ENCODE data around the gene SFRP5.

The SFRP5 gene

DNA sequence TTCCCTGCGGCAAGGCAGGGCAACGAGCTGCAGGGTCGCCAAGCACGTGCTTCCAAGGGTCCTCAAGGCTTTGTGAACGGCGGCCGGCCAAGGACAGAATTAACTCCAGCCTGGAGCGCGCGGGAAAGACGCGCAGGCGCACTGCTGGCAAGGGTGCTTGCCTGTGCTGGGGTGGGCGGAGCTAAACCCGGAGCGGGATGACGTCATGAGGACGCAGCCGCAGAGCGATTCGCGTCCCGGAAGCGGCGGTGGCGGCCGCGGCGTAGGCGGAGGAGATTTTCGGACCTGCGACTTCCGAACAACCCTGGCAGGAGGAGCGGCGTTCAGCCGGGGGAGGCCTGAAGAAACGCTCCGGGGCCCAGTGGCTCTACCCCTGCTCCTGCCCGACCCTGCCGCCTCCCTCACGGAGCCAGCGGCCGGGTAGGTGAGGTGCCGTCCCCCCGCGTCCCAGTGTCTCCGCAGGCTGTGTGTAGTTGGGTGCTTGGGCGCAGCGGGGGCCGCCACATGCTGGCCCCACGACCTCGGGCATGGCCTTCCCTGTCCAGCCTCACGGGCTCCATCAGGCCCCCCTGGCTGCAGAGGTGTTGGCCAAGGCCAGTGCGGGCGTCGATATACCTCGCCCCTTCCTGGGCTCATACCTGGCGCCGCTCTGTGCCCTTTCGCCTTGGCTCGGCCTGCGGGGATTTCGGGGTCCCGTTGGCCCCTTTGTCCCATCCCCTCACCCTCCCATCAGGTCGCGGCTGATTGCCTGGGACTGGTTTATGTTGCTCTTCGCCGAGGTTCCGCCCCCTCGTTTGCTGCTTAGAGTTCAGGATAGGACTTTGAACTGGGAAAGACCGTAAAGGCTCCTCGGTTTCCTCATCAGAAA lies 34.7 kb downstream of the SFRP5 start, which contains the start of gene ZFYVE27:
Gene ZFYVE27 (plus strand): TSS at position 227 of the 868 bp plus-strand sequence. CDS start 1,350 bp downstream, outside the sequence.
- peak; percentile 73 for DNase-seq (ENCODE audit: low read depth)

- no peak for DNase-seq (ENCODE audit: low read depth)
Observed at GRCh38 chr10:97736403-97736901, 35.3 kb downstream of the SFRP5 start.

GRCh38 chr10:97734021-97734420 lies 37.8 kb downstream of the SFRP5 start:
- DNase-seq (ENCODE audit: low read depth): no peak

- DNase-seq (ENCODE audit: low read depth): no peak
Observed at GRCh38 chr10:97733256-97733655, 38.5 kb downstream of the SFRP5 start.

- no peak for DNase-seq (ENCODE audit: low read depth)
Observed at GRCh38 chr10:97732052-97732359, 39.8 kb downstream of the SFRP5 start.

- DNase-seq (ENCODE audit: low read depth): peak; percentile 41
Observed at GRCh38 chr10:97731346-97732051, 40.3 kb downstream of the SFRP5 start.

DNA sequence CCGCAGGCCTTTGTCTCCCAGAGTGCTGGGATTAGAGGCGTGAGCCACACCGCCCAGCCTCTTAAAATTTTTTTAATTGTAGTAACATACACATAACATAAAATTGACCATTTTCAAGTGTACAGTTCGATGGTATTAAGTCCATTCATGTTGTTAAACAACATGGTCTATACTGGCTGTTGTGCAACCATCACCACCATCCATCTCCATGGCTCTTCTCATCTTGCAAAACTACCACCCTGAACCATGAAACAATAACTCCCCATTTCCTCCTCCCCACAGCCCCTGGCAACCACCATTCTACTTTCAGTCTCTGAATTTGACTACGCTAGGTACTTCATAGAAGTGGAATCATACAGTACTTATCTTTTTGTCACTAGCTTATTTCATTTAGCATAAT lies 42.8 kb downstream of the SFRP5 start:
- DNase-seq (ENCODE audit: low read depth): no peak

GRCh38 chr10:97726636-97727178 lies 45.1 kb downstream of the SFRP5 start:
- DNase-seq (ENCODE audit: low read depth): peak; percentile 42

DNA sequence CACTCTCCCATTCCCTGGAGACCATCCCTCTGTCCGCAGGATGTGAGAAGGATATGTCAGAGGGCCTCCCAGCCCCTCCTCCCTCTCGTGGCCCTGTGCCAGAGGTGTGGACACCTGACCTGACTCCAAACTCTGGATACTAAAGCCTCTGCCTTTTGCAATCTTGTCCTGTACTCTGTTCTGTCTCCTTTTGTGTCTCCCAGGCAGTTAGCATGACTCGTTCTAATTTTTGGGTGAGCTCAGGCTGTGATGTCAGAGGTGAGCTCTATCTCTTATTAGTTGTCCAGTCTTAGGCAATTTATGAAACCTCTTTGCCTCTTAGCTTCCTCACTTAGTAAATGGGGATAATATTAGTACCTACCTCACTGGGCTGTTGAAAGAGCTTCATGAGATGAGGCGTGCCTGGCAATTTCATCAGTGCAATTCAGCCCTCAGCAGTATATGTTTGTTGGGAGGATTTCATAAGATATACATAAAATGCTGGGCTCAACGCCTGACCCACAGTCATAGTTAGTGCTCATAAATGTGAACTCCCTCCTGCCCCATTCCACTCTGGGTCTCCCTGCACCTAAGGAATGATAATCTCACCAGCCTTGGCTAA lies 47.4 kb downstream of the SFRP5 start:
- DNase-seq (ENCODE audit: low read depth): no peak

- DNase-seq (ENCODE audit: low read depth): no peak
Observed at GRCh38 chr10:97723001-97723400, 48.8 kb downstream of the SFRP5 start.

DNA sequence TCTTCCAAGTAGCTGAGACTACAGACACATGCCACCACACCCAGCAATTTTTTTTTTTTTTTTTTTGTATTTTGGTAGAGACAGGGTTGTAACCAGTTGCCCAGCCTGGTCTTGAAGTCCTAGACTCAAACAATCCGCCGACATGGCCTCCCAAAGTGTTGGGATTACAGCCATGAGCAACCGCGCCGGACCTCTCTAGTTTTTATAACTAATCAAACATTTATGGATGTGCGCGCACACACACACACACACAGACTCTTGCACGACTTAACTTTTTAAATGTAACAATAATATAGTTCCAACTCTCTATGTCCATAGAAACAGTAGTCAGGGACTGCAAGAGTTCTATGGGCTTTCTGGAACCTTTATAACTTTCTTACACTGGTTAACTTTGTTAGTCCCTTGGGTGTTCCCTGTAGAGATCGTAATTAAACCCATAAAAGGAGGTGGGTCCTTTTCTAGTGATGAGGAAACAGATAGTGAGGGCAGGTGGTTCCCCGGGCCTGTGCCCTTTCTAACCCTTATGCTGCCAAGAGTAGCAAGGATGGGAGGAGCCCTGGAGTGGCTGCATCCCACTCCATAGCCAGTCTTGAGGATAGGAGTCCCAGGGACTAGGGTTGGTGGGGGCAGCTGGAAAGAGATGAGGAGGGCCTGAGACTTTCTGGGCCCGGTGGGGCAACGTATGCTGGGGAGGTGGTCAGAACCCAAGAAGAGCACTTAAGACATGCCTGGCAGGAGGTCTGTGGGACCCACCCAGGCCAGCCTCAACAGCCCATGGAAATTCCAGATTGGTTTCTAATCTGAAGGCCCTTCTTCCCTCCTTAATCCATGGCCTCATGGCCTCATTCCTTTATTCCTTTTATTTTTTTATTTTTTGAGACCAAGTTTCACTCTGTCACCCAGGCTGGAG lies 49.7 kb downstream of the SFRP5 start:
- DNase-seq (ENCODE audit: low read depth): no peak

DNA sequence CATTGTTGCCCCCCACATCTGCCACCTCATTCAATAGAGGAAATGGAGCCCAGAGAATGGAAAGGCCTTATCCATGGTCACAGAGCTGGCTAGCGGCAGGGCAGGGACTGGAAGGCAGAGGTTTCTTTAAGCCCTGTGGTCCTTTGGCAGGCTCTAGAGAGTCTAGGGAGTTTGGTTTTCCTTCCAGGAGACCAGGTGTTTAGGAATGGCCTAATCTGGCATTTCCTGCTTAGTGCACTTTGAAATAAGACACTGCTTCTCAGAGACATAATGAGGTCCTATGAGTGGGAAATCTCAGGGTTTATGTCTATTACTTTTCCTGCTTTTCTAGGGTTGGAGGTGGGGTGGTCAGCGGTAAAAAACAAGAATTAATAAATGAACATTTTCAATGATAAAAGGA lies 52.2 kb downstream of the SFRP5 start:
- DNase-seq (ENCODE audit: low read depth): no peak

GRCh38 chr10:97718659-97719142 lies 53.1 kb downstream of the SFRP5 start:
- no peak for DNase-seq (ENCODE audit: low read depth)

DNA sequence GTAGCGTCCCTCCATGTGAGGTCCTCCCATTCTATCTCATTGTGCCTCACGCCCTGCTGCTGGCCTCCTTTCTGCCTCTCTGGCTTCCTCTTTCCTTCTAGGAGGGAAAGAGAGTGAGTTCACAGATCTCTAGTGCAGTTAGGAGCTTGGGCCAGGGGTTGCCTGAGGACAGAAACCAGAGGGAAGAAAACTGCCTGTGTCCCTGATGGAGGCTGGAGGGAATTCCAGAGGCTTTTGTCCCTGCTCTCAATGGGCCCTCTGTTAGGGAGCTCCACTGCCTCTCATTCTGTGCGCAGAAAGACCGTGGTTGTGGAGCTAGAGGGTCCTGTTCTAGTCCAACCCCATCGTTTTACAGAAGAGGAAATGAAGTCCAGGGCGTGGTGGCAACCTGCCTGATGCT lies 53.6 kb downstream of the SFRP5 start:
- DNase-seq (ENCODE audit: low read depth): no peak

- no peak for DNase-seq (ENCODE audit: low read depth)
Observed at GRCh38 chr10:97717627-97718026, 54.2 kb downstream of the SFRP5 start.
